HG02938 (cell line): ENCODE data around the gene DCUN1D4.
A peak's percentile ranks its signal among the peaks of the same experiment; 100 is the strongest.
"Not testable (repeated sequence)": the region's sequence is repeated elsewhere in the genome, so short reads cannot be mapped to it uniquely, and the experiment has no call there.

Experiments
- ATAC-seq: cut with Tn5 transposase; IDR thresholded peaks from one replicate; pipeline ENCODE4 v1.9.1; 2021; ENCODE audit warnings: mild to moderate bottlenecking, moderate library complexity; ENCODE audit not compliant: unreplicated experiment

Gene DCUN1D4

DNA sequence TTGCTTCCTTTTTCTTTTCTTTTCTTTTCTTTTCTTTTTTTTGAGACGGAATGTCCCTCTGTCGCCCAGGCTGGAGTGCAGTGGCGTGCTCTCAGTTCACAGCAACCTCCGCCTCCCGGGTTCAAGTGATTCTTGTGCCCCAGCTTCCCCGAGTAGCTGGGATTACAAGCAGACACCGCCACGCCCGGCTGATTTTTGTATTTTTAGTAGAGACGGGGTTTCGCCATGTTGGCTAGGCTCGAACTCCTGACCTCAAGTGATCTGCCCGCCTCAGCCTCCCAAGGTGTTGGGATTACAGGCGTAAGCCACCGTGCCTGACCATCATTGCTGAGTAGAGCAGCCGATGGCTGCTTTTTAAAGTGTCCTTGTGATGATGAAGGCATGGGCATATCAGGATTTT is 50.4 kb downstream of the DCUN1D4 start:
- not testable (repeated sequence) for ATAC-seq

GRCh38 chr4:51894059-51894645 is 51.2 kb downstream of the DCUN1D4 start:
- no peak for ATAC-seq

DNA sequence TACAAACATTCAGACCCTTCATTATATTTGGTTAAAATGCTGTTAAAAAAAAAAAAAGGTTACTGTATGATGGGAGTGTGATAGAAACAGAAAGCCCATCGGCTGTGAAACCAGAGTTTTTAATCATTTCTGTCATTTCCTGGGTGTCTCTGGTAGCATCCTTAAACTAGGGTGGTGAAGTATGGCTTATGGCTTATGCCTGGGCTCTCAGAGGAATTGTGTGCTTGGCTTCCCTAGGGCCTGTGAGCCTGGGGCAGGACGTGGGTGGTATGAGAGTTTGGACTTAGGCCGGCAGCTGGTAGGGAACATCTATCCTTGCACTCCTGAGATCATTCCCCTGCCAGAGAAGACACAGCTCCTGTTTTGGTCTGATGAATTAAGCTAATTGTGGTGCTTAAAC is 52.2 kb downstream of the DCUN1D4 start:
- ATAC-seq = peak; percentile 58

DNA sequence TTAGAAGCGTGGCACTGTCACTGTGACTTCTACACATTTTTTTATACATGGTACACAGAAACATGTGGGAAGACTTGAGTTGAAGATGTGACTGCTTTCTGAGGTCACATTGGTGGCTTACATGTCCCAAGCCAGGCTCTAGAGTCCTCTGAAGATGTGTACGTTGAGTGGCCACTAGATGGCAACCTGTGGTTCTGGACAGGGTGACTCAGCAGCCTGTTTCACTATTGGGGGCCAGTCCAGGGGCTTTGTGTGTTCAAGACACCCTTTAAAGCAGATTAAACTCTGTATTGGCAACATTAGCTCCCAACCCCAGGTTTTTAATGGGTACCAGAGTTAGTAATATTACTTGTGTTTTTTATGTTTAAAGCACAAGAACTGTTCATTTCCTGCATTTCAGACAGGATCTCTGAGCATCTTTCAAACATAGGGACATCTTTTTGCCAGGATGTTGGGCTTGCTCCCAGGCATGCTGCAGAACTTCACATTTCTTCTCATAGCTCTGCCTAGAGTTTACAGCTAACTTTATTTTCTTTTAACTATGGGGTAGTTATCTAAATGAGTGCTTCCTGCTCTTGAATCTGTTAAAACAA is 53.0 kb downstream of the DCUN1D4 start:
- peak; percentile 98 for ATAC-seq

DNA sequence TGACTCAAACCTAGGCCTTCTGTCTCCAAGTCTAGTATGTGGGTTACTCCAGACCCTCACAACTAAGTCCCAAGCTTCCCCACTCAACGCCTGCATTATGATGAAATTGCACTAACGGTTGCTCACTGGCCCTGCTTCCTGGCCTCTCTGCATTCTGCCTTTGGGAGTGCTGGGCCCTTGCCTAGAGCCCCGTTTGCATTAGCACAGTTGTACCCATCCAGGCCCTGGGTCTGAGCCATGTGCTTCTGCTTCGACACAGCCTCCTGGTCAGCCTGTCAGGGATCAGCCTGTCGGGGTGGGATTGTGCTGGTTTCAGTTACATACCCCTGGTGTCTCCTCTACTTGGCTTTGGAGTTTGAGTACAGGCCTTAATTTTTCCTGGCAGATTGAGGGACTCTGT is 58.4 kb downstream of the DCUN1D4 start:
- ATAC-seq = no peak

- peak; percentile 99 for ATAC-seq
These were observed 63.4 kb downstream of the DCUN1D4 start for GRCh38 chr4:51906167-51906958.

DNA sequence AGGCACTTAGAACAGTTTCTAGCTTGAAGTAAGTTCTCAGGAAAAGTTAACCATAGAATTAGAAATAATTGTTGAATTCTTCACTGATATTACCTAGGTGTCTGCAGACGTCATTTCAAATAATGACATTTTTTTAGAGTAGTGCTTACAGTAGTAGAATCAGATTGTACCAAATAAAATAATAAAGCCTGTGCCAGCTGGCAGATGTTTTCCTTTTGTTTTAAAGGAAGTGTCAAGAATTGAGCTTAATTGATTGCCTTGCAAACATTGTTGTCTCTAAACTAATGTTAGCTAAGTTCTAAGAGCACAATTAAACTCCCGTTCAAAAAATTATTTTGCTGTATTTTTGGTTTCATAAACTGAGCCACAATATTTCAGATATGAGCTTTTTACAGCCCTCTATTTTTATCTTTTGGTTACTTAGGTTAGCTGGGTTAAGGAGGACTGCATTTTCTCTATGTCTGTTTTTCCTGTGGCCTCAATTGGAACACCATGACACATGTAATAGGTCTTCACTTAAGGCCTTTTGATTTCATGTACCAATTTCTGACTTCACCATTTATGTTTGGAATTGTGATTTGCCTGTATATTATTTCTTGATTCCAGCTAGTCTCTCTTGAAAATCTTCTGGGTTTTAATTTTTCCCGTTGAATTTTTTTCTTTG is 64.2 kb downstream of the DCUN1D4 start:
- no peak for ATAC-seq

- no peak for ATAC-seq
These were observed 66.3 kb downstream of the DCUN1D4 start for GRCh38 chr4:51909236-51909703.

- no peak for ATAC-seq
These were observed 75.3 kb downstream of the DCUN1D4 start for GRCh38 chr4:51918251-51918650.

- ATAC-seq = no peak
These were observed 80.4 kb downstream of the DCUN1D4 start for GRCh38 chr4:51923343-51923742.

GRCh38 chr4:51925307-51925706 is 82.4 kb downstream of the DCUN1D4 start:
- no peak for ATAC-seq

GRCh38 chr4:51930557-51930956 is 87.6 kb downstream of the DCUN1D4 start:
- ATAC-seq = no peak

- no peak for ATAC-seq
These were observed 88.5 kb downstream of the DCUN1D4 start for GRCh38 chr4:51931461-51931860.

DNA sequence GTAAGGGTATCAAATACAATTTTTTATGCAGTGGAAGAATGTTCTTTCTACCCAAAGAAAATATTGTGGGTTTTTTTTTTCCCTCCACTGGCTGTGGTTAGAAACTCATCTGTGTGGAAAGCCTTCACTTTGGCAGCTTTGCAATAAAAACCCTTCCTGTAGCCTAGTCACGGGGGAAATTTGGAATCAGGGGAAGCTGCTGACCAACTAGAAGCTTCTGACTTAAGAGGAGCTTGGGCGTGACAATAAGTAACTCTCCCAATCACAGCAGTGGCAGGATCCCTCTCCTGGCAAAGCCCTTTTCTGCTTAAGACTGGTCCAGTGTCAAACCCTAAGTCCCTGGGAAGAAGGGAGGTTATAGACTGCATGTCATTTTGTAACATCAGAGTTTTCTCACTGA is 89.3 kb downstream of the DCUN1D4 start:
- no peak for ATAC-seq

DNA sequence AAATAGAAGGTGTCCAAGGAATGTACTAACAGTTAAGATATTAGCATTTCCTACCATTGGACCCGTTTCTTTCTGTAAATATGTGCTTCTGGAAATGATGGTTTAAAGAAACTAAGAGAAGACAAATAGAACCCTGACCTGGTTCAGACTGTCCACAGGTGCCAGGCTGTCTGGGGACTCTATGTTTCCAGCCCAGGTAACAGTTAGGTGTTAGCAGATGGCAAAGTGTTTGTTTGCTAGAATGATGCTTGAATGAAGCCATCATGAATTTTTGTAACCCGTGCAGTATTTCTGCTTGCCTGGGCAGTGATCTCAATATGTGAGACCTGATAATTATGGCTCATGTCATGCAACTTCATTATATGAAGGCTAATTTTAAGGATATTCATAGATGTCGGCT is 89.7 kb downstream of the DCUN1D4 start:
- no peak for ATAC-seq

GRCh38 chr4:51940460-51940859 is 97.5 kb downstream of the DCUN1D4 start:
- ATAC-seq = not testable (repeated sequence)

- ATAC-seq = no peak
These were observed 99.3 kb downstream of the DCUN1D4 start for GRCh38 chr4:51942108-51942832.

DNA sequence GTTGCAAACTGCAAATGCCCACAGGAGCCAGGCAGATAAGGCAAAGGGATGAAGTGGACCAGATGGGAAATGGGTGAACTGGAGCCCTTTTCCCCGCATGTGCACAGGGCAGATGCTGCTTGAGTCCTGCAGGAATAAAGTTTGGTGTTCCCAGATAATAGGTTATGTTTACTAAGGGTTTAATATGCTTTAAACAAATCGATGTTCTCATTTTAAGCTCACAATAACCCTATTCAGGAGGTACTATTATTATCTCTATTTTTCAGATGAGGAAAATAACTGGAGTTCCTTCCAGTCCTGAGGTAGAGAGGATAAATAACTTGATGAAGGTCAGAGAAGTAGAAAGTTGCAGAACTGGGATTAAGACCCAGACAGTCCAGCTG is 99.9 kb downstream of the DCUN1D4 start:
- ATAC-seq = no peak

DNA sequence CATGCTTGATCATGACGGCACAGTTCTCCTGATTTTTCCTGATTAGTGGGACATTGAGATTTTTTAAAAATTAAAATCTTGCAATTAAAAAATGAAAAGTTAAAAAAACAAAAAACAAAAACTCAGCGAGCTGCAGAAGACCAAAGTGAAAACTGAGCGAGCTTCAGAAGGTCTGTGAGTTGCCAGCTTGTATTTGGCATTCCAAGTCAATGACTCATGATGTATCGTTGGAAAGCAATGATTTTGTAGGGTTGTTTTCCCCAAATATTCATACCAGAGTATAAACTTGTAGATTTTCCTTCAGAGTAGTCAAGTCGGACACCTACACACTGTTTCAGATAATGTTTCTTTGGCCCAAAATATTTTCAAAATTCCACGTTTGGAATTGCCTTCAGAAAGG is 100.3 kb downstream of the DCUN1D4 start:
- ATAC-seq = no peak

GRCh38 chr4:51958199-51958968 is 115.4 kb downstream of the DCUN1D4 start:
- no peak for ATAC-seq
